HepG2 (cell line): ENCODE results near the gene MARK2. TPM values are rescaled to one million over a fixed set of nuclear protein-coding genes. Genes with fewer than 3 reads are reported as not detected.

Source experiments
- ATAC-seq: fragments of 200-7000 bp; cut with Tn5 transposase; 3 replicates; pipeline ENCODE4 v1.9.1; 2020; ENCODE audit warnings: mild to moderate bottlenecking, moderate library complexity
- BruUV-seq: library from RNA; stranded (reverse); fragments of 400-500 nt; replicated peaks from 2 replicates; lab custom pipeline; 2021; lab: Mats Ljungman, UMichigan
- CTCF ChIA-PET: fragments of 300-600 bp; formaldehyde crosslinking; extraction: SDS; loops from one replicate; lab custom pipeline; 2021; ENCODE audit warnings: low total read pairs, inconsistent platforms, low intra/inter-chr PET ratio; lab: Yijun Ruan, JAX
- POLR2A ChIA-PET: fragments of 350-600 bp; sonication (Branson Sonifier 250); formaldehyde crosslinking; loops from one replicate; lab custom pipeline; 2020; ENCODE audit warnings: antibody characterized with exemption, inconsistent platforms; lab: Yijun Ruan, JAX
- DNase-seq: peaks from one replicate; pipeline ENCODE4 v3.0.0-alpha.2; 2015; ENCODE audit warnings: low spot score
- FAIRE-seq: peaks from 3 replicates; lab custom pipeline; 2011; peaks lifted over from hg19 to GRCh38; lab: Jason Lieb, UNC
- H2AFZ ChIP-seq: one replicate; pipeline ENCODE4 v1.6.1; 2011; ENCODE audit warnings: low read length, inconsistent platforms
- H3K27ac ChIP-seq: fragments of 300-600 bp; 3 replicates; pipeline ENCODE4 v1.8.0; 2011; ENCODE audit warnings: mixed run types, mild to moderate bottlenecking, mixed read lengths, low read length, inconsistent platforms; ENCODE audit not compliant: insufficient read depth; ENCODE audit errors: extremely low read length
- H3K27me3 ChIP-seq, 2 experiments: fragments of 200-600 bp in 1 of 2; 2 replicates in 1 of 2; 3 replicates in 1 of 2; pipeline versions ENCODE4 v1.6.0 to v1.8.0; 2011; ENCODE audit warnings: low read length in 2 of 2, mild to moderate bottlenecking in 2 of 2, moderate library complexity in 2 of 2, inconsistent platforms in 1 of 2; ENCODE audit not compliant: insufficient read depth in 2 of 2, control insufficient read depth in 1 of 2
- H3K36me3 ChIP-seq, 2 experiments: fragments of 200-600 bp in 1 of 2; replicated peaks in 1 of 2; 2 replicates in 1 of 2; 3 replicates in 1 of 2; pipeline versions ENCODE4 v1.5.1 to v1.8.0; 2011; ENCODE audit warnings: low read length in 2 of 2, inconsistent platforms in 1 of 2; ENCODE audit not compliant: insufficient read depth in 2 of 2, control insufficient read depth in 1 of 2
- H3K4me1 ChIP-seq: 2 replicates; pipeline ENCODE4 v1.5.1; 2012; ENCODE audit warnings: low read length, inconsistent platforms; ENCODE audit not compliant: insufficient read depth
- H3K4me2 ChIP-seq: 2 replicates; pipeline ENCODE4 v1.6.0; 2011; ENCODE audit warnings: low read depth, low read length, inconsistent platforms
- H3K4me3 ChIP-seq, 3 experiments: fragments of 200-600 bp in 1 of 3; sonication (generic), shearing (Covaris generic) in 1 of 3; replicated peaks in 1 of 3; 2 replicates each; pipeline ENCODE4 v1.5.1; 2011 to 2016; ENCODE audit warnings: low read length in 3 of 3, inconsistent platforms in 2 of 3, low read depth in 2 of 3, mild to moderate bottlenecking in 2 of 3, control low read depth in 1 of 3, mixed read lengths in 1 of 3; ENCODE audit not compliant: insufficient read depth in 1 of 3
- H3K79me2 ChIP-seq: one replicate; pipeline ENCODE4 v1.6.1; 2011; ENCODE audit warnings: low read length, inconsistent platforms; ENCODE audit not compliant: insufficient read depth
- H3K9ac ChIP-seq: 2 replicates; pipeline ENCODE4 v1.6.0; 2011; ENCODE audit warnings: mild to moderate bottlenecking, low read depth, low read length, inconsistent platforms; ENCODE audit not compliant: insufficient read depth
- H3K9me3 ChIP-seq: 2 replicates; pipeline ENCODE4 v1.5.1; 2012; ENCODE audit warnings: mild to moderate bottlenecking, low read length
- H4K20me1 ChIP-seq: 2 replicates; pipeline ENCODE4 v1.6.0; 2011; ENCODE audit warnings: inconsistent platforms, mild to moderate bottlenecking, low read length, moderate library complexity; ENCODE audit not compliant: insufficient read depth
- GMEB1 ChIP-seq: sonication (generic); formaldehyde crosslinking; IDR thresholded peaks from 2 replicates; pipeline ENCODE4 v1.5.1; 2020; ENCODE audit warnings: missing genetic modification reagents, mild to moderate bottlenecking, borderline replicate concordance
- SALL1 ChIP-seq: sonication (generic); formaldehyde crosslinking; IDR thresholded peaks from 2 replicates; pipeline ENCODE4 v1.8.0; 2022; ENCODE audit warnings: mild to moderate bottlenecking, missing genetic modification reagents
- ZNF512B ChIP-seq: sonication (generic); formaldehyde crosslinking; IDR thresholded peaks from 2 replicates; pipeline ENCODE4 v1.5.1; 2020; ENCODE audit warnings: missing genetic modification reagents, mild to moderate bottlenecking, borderline replicate concordance
- WGBS: methylation state at CpG from one replicate; pipeline ENCODE4 v1.1.6; 2017; ENCODE audit warnings: low lambda C conversion rate; 5-methylcytosine and 5-hydroxymethylcytosine counted together
- in situ Hi-C: cut with HindIII; loops from 2 replicates; pipeline ENCODE4 v1.10.0; 2017; ENCODE audit warnings: low pct_unique_long_range_greater_than_20kb; ENCODE audit not compliant: extremely low pct_ligation_motif_present
- intact Hi-C: fragments of 100-400 bp; cut with micrococcal nuclease; formaldehyde crosslinking; loops from one replicate; pipeline ENCODE4 v1.10.0; 2022; ENCODE audit not compliant: unreplicated experiment
- polyA plus RNA-seq, 8 experiments: library from polyadenylated mRNA; depleted of rRNA in 3 of 8; stranded (reverse) in 7 of 8; unstranded in 1 of 8; fragments of >200 nt; fragmentation: Illumina TruSeq in 4 of 8; extraction: Trizol in 4 of 8; gene quantifications; 2 replicates each; pipeline versions ENCODE4 v1.2.1 to v1.2.3, GENCODE V29; 2011 to 2016; ENCODE audit warnings: low read depth in 4 of 8, missing spikeins in 1 of 8, mixed read lengths in 1 of 8; ENCODE audit not compliant: insufficient read depth in 1 of 8
- total RNA-seq, 5 experiments: library from RNA; depleted of rRNA; stranded (reverse); fragments of >200 nt; fragmentation: Illumina TruSeq; extraction: Trizol; gene quantifications; 2 replicates each; pipeline ENCODE4 v1.2.3, GENCODE V29; 2016; ENCODE audit warnings: low read depth in 1 of 5

The MARK2 gene
- total and polyA plus RNA-seq, 2 of the 13 experiments (the other 11 are each of a cell fraction or from before 2014, with no cell fraction given) = 13.5 to 13.9 TPM

- TF ChIP-seq ZNF512B (CRISPR knock-in tag) (no peak), GMEB1 (CRISPR knock-in tag) (no peak)
- TF ChIP-seq, all 625 proteins: peak for 0
Observed at GRCh38 chr11:63940786-63941185, 101.9 kb downstream of the MARK2 start (continued).

- Histone ChIP-seq H3K36me3 (peaks cover 5 to 10% of the 10 kb centered on the region in 2 experiments; a peak in 4 of 5 replicates), H3K79me2 (peaks cover 41% of the 10 kb centered on the region), H4K20me1 (peaks cover 11% of the 10 kb centered on the region; the same call in 1 of the 2 replicates), H3K9me3 (no peaks in the 10 kb centered on the region), H3K27me3 (no peaks in the 10 kb centered on the region; a peak in 1 of 5 replicates), H3K4me1 (peaks cover 47% of the 10 kb centered on the region), H3K27ac (no peak overlapping the region), H2AFZ (no peak overlapping the region), H3K9ac (no peak overlapping the region), H3K4me3 (no peak overlapping the region), H3K4me2 (no peak overlapping the region)
- DNase-seq (no peak), ATAC-seq (no peak), FAIRE-seq (no peak)
- in situ Hi-C loops = loop anchor here (10.0 kb wide), 1 partner anchor 107 kb away; the partner anchor contains the start of gene MARK2
- TF ChIP-seq SALL1 (CRISPR knock-in tag) = no peak
- ChIA-PET POLR2A (no interaction called here), CTCF (no interaction called here)
- intact Hi-C loops = no loop called here
- 89% methylated on average over 4 of the region's 4 CpGs for WGBS
- BruUV-seq = no TSS peak
Observed at GRCh38 chr11:63941901-63942300, 103.0 kb downstream of the MARK2 start.
